GM20000 (cell line): ENCODE measurements around the gene TTC17.

Experiments
- DNase-seq: peaks from one replicate; pipeline ENCODE4 v3.0.0; 2012; ENCODE audit warnings: low spot score
- TF ChIP-seq, protein P1 (sequence below): IDR thresholded peaks from 2 replicates; pipeline ENCODE4 v1.5.1; 2012; ENCODE audit warnings: mild to moderate bottlenecking, control low read depth; ENCODE audit errors: extremely low read depth, missing control alignments

TTC17 gene

GRCh38 chr11:43537833-43538615 lies 179.3 kb downstream of the TTC17 start:
- DNase-seq = no peak
- TF ChIP-seq, protein P1, sequence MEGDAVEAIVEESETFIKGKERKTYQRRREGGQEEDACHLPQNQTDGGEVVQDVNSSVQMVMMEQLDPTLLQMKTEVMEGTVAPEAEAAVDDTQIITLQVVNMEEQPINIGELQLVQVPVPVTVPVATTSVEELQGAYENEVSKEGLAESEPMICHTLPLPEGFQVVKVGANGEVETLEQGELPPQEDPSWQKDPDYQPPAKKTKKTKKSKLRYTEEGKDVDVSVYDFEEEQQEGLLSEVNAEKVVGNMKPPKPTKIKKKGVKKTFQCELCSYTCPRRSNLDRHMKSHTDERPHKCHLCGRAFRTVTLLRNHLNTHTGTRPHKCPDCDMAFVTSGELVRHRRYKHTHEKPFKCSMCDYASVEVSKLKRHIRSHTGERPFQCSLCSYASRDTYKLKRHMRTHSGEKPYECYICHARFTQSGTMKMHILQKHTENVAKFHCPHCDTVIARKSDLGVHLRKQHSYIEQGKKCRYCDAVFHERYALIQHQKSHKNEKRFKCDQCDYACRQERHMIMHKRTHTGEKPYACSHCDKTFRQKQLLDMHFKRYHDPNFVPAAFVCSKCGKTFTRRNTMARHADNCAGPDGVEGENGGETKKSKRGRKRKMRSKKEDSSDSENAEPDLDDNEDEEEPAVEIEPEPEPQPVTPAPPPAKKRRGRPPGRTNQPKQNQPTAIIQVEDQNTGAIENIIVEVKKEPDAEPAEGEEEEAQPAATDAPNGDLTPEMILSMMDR = no peak

- no peak for DNase-seq
- TF ChIP-seq, protein P1 = no peak
These were observed 183.3 kb downstream of the TTC17 start for GRCh38 chr11:43541993-43542392.

DNA sequence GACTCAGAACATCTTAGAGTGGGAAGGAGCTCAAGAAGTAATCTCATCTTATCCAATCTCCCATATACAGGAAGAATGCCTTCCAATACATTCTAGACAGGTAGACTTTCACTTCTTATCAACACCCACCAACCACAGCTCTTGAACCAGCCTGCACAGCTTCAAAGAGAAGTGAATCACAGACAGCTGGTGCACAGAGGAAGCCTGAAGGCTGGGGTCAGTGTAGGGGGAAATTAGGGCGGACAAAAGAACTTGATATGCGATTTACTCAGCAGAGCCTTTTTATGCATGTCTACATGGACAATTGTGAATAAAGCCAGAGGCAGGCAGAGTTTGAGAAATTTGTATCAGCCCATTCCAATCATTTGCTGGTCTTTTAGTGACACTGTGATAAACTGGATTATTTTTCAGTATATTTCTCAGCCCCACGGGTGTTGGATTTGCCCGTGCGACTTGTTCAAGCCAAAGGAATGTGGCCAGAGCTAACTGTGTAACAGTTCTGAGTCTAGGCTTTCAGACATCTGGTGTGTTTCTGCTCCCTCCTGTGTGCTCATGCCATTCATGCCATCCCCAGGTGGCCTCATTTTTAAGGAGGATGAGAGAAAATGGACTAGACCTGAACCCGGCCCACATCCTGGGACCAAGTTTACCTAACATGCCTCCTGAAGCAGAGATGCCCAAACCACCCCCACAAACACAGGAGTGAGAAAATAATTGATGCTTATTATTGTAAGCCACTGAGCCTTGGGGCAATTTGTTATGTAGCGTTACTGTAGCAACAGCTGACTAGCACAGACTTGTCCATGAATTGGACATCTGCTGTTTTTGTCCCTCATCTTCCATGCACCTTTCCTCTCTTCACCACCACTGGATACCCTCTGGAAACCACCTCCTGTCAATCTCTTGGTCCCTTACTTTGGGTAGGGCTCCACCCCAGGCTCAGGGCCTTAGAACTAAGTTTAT lies 184.3 kb downstream of the TTC17 start:
- TF ChIP-seq, protein P1 = no peak
- no peak for DNase-seq
